Gastroesophageal sphincter (tissue), 4 donors: ENCODE results near the gene RBM33. TPM values are rescaled to one million over a fixed set of nuclear protein-coding genes. Genes with fewer than 3 reads are reported as not detected.
A peak's percentile ranks its signal among the peaks of the same experiment; 100 is the strongest.

Source experiments
- ATAC-seq: fragments of 150-250 bp; one replicate; pipeline ENCODE4 v1.9.1; 2016; ENCODE audit warnings: mild to moderate bottlenecking, moderate library complexity
- H3K27ac ChIP-seq, 4 donors: fragments of 200-600 bp; sonication (generic) in 3 of 4; 1 replicate in 3 of 4; 2 replicates in 1 of 4; pipeline ENCODE4 v1.5.1; 2016 to 2019
- H3K27me3 ChIP-seq: fragments of 200-600 bp; sonication (generic); one replicate; pipeline ENCODE4 v1.5.1; 2019
- H3K36me3 ChIP-seq, 2 donors: fragments of 200-600 bp; sonication (generic); one replicate each; pipeline ENCODE4 v1.5.1; 2019; ENCODE audit warnings: control low read depth in 1 of 2
- H3K4me1 ChIP-seq, 3 donors: fragments of 200-600 bp; sonication (generic); 1 replicate in 2 of 3; 2 replicates in 1 of 3; pipeline ENCODE4 v1.5.1; 2016 to 2019; ENCODE audit warnings: control low read depth in 2 of 3
- H3K4me3 ChIP-seq, 2 donors: fragments of 200-600 bp; sonication (generic); one replicate each; pipeline ENCODE4 v1.5.1; 2019; ENCODE audit warnings: mild to moderate bottlenecking in 1 of 2, moderate library complexity in 1 of 2
- H3K9me3 ChIP-seq, 3 donors: fragments of 200-600 bp; sonication (generic); one replicate each; pipeline ENCODE4 v1.5.1; 2017 to 2019; ENCODE audit warnings: control low read depth in 2 of 3
- EP300 ChIP-seq: sonication (generic); formaldehyde crosslinking; IDR thresholded peaks from one replicate; pipeline ENCODE4 v1.6.1; 2017; ENCODE audit warnings: antibody characterized with exemption, mild to moderate bottlenecking
- POLR2A ChIP-seq, 2 donors: fragments of 450-650 bp; IDR thresholded peaks; one replicate each; pipeline ENCODE4 v1.6.1; 2017; ENCODE audit warnings: antibody characterized with exemption in 2 of 2, mild to moderate bottlenecking in 2 of 2, moderate library complexity in 1 of 2
- POLR2AphosphoS5 ChIP-seq: sonication (generic); formaldehyde crosslinking; IDR thresholded peaks from one replicate; pipeline ENCODE4 v1.6.1; 2017; ENCODE audit warnings: antibody characterized with exemption
- WGBS, 2 donors: methylation state at CpG; one replicate each; pipeline ENCODE4 v1.1.5; 2018; ENCODE audit warnings: low coverage in 1 of 2; 5-methylcytosine and 5-hydroxymethylcytosine counted together
- total RNA-seq, 4 donors: library from RNA; depleted of rRNA; stranded (reverse); fragments of >200 nt; gene quantifications; one replicate each; pipeline ENCODE4 v1.1.0, GENCODE V29; 2016
- TF ChIP-seq, protein P1 (sequence below), 4 experiments: fragments of 200-600 bp in 2 of 4; fragments of 450-650 bp in 2 of 4; sonication (generic) in 1 of 4; IDR thresholded peaks; one replicate each; pipeline ENCODE4 v1.5.1; 2017 to 2019; ENCODE audit warnings: antibody characterized with exemption in 4 of 4, mild to moderate bottlenecking in 2 of 4, moderate library complexity in 2 of 4

The RBM33 gene
- total RNA-seq, 4 donors from 2014 or later = 25.2 to 67.4 (median 37.6) TPM

- H3K9me3 ChIP-seq = no peaks in the 10 kb centered on the region
- H3K27me3 ChIP-seq = peaks cover 29% of the 10 kb centered on the region
- ATAC-seq = no peak
- H3K4me1 ChIP-seq = peaks cover 0 to 12% (median 10%) of the 10 kb centered on the region in 3 donors
- no peak for TF ChIP-seq POLR2A (IDR thresholded peaks at IDR 0.05)
- TF ChIP-seq POLR2AphosphoS5 = no peak
- TF ChIP-seq, protein P1, sequence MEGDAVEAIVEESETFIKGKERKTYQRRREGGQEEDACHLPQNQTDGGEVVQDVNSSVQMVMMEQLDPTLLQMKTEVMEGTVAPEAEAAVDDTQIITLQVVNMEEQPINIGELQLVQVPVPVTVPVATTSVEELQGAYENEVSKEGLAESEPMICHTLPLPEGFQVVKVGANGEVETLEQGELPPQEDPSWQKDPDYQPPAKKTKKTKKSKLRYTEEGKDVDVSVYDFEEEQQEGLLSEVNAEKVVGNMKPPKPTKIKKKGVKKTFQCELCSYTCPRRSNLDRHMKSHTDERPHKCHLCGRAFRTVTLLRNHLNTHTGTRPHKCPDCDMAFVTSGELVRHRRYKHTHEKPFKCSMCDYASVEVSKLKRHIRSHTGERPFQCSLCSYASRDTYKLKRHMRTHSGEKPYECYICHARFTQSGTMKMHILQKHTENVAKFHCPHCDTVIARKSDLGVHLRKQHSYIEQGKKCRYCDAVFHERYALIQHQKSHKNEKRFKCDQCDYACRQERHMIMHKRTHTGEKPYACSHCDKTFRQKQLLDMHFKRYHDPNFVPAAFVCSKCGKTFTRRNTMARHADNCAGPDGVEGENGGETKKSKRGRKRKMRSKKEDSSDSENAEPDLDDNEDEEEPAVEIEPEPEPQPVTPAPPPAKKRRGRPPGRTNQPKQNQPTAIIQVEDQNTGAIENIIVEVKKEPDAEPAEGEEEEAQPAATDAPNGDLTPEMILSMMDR (IDR thresholded peaks at IDR 0.05) = no peak
- TF ChIP-seq EP300 = no peak
- 75 to 83% methylated on average over 5 to 10 of the region's 10 CpGs for WGBS, 2 donors
- H3K27ac ChIP-seq = no peak overlapping the region
- peaks cover 0 to 45% of the 10 kb centered on the region in 2 donors for H3K36me3 ChIP-seq
- H3K4me3 ChIP-seq = no peak overlapping the region
Measured at GRCh38 chr7:155785536-155785935, 141.1 kb downstream of the RBM33 start.

GRCh38 chr7:155786491-155786890, 142.0 kb downstream of the RBM33 start:
- TF ChIP-seq POLR2A (IDR thresholded peaks at IDR 0.05) (no peak), EP300 (no peak), POLR2AphosphoS5 (no peak)
- TF ChIP-seq, protein P1 (IDR thresholded peaks at IDR 0.05) = no peak
- Histone ChIP-seq H3K36me3 (peaks cover 0 to 35% of the 10 kb centered on the region in 2 donors), H3K4me3 (no peak overlapping the region), H3K27me3 (peaks cover 34% of the 10 kb centered on the region), H3K27ac (no peak overlapping the region), H3K9me3 (no peaks in the 10 kb centered on the region), H3K4me1 (peaks cover 0 to 12% (median 10%) of the 10 kb centered on the region in 3 donors)
- WGBS, 2 donors = 89 to 93% methylated on average over 9 to 10 of the region's 10 CpGs
- no peak for ATAC-seq

GRCh38 chr7:155787171-155787851, 142.8 kb downstream of the RBM33 start:
- Histone ChIP-seq H3K9me3 (no peaks in the 10 kb centered on the region), H3K27me3 (peaks cover 38% of the 10 kb centered on the region), H3K4me3 (peak overlapping the region in 1 of 2 donors; percentile 47), H3K27ac (no peak overlapping the region), H3K4me1 (peaks cover 0 to 12% (median 10%) of the 10 kb centered on the region in 3 donors), H3K36me3 (peaks cover 0 to 27% of the 10 kb centered on the region in 2 donors)
- WGBS, 2 donors = 8% methylated on average over 4 of the region's 68 CpGs; no CpG with 5 or more reads in 1 of the 2 donors
- ATAC-seq = peak; percentile 52
- TF ChIP-seq POLR2AphosphoS5 = no peak
- TF ChIP-seq, protein P1 (IDR thresholded peaks at IDR 0.05) = no peak
- no peak for TF ChIP-seq EP300
- TF ChIP-seq POLR2A (IDR thresholded peaks at IDR 0.05) = no peak

- Histone ChIP-seq H3K27me3 (peaks cover 39% of the 10 kb centered on the region), H3K4me3 (no peak overlapping the region), H3K36me3 (peaks cover 0 to 14% of the 10 kb centered on the region in 2 donors), H3K27ac (no peak overlapping the region), H3K9me3 (no peaks in the 10 kb centered on the region), H3K4me1 (peaks cover 0 to 12% (median 10%) of the 10 kb centered on the region in 3 donors)
- WGBS, 2 donors = 100% methylated on average over 1 of the region's 22 CpGs; no CpG with 5 or more reads in 1 of the 2 donors
- no peak for ATAC-seq
- TF ChIP-seq POLR2A (IDR thresholded peaks at IDR 0.05) = no peak
- TF ChIP-seq POLR2AphosphoS5 = no peak
- TF ChIP-seq, protein P1 (IDR thresholded peaks at IDR 0.05) = no peak
- no peak for TF ChIP-seq EP300
Measured at GRCh38 chr7:155788616-155789000, 144.1 kb downstream of the RBM33 start.
